DMS79 (cell line): ENCODE results near the gene TMPRSS15.

Experiments
- DNase-seq: peaks from one replicate; lab custom pipeline; 2025; lab: John Stamatoyannopoulos, UW

TMPRSS15 gene

DNA sequence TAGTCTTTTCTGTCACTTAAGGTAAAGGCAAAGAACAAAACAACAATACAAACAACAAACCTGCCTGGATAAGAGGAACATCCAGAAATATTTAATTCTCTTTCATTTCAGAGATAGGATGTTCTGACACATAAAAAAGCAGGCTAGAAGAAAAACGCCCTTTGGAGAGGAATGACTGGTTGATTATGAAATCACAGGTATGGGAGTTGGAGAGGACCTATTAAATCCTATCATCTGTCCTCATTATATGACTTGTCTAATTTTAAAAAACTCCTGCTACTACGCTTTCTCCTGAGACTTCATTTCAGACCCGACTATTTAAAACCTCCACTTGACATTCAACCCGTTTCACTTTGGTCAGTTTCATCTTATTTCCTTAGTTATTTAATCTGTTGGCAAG, 54.1 kb downstream of the TMPRSS15 start:
- no peak for DNase-seq

DNA sequence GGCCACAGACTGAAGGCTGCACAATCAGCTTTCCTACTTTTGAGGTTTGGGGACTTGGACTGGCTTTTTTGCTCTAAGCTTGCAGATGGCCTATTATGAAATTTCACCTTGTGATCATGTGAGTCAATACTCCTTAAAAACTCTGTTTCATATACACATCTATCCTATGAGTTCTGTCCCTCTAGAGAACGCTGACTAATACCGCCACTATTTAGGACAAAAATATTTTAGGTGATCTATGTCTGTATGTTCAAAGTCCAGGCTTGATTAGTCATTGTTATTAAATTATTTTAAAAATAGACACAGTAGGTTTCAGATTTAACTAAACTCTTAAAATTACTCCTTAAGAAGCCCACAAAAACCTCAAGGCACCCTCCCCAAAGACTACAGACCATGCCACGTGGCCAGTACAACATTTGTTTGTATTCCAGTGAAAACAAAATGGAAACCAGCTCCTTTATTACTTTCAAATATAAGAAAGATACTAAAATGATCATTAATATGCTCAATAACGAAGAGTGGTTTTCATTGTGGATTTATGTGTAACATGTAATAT, 63.1 kb downstream of the TMPRSS15 start:
- DNase-seq, result no peak

DNA sequence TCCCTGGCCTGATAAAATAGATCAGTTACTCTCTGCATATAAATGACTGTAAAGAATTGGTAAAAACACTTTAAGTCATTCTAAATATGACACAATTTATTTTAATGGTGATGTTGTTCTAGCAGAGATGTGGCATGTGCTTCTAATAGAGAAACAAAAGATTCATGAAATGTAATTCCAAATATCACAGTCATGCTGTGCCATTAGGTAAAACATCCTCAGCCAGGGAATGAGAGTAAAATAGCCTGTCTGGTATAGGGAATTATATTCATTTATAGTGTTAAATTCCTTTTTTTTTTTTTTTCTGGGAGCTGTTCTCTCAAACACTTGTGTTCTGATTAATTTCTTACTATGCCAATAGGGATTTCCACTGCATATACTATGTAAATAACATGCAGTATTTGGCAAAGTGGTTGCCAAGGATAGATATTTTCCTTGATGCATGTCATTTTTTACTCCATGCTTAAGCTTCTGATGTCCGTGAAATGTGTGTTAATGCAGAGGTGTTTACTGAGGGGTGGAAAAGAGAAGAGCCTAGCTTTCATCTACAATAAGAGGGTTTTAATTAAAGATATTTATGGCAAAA, 67.8 kb downstream of the TMPRSS15 start:
- no peak for DNase-seq

DNA sequence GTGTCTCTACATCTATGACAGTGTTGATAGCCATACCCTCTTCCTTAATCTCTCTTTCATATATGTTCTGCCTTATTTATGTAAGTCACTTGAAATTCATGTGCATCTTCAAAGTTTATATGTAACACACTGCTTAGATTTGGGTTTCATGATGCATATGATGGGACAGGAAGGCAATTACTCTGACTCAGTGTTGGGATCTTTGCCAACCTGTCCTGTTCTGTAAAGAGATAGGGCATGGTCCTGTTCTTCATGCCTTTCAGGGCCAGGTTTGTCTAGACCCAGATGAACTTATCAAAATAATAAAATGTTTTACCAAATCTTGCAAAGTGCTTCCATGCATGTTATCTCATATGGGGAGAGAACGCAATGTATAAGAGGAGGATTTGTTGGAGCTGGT, 69.5 kb downstream of the TMPRSS15 start:
- DNase-seq, result no peak

DNA sequence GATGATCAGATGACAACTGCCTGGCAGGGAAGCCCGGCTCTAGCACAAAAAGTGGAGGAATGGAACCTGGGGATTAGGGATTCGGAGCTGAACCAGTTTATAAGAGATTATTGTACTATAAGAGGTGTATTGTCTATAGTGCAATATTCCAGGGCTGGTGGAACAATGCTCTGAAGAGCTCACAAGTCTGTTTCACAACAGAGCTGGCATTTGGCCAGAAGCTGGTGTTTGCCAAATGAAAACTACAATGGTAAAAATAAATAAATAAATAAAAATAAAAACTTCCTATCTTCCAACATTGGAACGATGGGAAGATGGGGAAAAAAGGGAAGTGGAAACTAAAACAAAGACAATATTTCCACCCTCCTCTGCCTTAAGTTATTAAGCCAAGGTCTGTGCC, 85.4 kb downstream of the TMPRSS15 start:
- DNase-seq, result no peak

DNA sequence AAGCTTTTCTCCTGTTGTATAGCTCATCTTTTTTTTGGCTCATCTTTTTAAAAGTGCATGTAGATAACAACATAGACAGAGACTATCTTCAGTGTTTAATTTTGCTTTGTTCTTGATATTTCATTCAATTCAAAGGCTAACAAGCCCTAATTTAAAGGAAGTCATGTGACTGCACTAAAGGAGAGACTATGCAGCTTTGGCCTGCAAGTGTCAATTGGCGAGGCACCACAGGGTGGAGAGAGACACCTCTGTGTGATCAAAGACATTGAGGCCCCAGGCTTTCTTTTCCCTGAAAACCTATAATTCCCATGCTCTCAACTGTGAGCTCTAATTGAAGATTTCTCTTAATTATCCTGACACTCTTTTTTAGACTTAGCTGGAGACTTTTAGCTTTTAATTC, 105.4 kb downstream of the TMPRSS15 start:
- DNase-seq, result no peak

DNA sequence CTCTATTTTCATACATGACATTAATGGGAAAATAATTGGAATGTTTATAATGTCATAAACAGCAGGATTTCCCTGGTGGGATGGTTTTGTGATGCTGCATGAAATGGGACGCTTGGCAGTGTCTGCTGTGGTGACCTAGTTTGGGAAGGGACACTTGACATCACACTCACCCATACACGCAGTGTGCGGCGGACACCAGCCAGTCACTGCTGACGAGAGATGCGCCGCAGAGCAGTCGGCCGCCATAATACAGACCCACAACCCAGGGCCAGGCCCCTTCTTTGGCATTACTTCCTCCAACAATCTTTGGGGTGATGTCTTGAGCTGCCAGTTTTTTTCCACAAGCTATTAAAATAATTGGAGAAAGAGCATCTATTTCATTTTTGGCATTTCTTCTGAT, 109.5 kb downstream of the TMPRSS15 start:
- DNase-seq, result no peak

DNA sequence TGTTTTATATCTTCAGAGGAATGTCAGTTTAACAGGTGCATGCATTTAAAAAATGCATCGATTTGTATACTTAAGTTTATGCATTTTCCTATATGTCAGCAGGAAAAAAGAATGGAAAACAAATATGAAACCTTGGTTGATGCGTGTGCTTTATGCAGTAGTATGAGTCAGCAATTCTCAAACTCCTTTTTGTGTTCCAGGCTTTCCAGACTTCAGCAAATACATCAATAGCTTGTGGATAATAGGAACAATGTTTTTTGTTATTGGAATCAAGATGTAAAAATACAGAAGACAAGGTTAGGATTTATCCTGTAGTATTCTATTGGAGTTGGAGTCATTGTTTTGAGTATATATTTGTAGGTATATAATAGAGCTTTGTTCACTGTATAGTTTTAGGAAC, 113.7 kb downstream of the TMPRSS15 start:
- no peak for DNase-seq

DNA sequence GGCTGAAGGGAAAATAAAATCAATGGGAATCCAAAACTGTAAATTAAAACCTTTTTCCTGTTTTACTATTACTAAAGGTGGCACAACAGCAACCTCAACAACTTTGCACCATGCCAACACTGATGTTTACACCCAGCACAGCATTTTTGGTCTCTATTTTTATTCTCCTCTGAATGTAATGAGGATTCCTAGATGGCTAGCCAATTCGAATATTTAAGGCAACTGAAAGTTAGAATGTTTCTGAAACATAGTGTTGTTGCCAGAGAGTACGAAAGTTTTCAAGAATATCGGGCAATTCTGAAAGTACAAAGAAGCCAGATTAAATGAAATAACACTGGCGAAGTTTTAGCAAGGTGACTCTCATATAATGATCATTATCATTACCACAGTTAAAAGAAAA, 118.2 kb downstream of the TMPRSS15 start:
- no peak for DNase-seq

DNA sequence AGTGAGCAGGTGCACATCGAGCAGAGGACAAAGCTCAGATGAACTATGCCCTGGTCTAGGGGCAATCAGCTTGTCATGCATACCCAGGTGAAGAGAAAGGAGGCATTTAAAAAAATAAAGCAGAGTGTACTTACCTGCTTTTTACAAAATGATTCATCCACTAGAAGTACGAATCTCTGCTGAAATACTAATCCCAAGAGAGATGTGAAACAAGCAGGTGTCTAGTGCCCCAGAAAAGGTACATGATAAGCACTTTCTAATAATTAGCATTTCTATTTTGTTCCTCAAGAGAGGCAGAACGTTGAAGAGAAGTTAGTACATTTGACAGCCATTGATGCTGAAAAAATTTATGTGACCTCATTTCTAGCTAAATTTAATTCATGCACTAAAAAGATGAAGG, 127.8 kb downstream of the TMPRSS15 start:
- peak; percentile 87 for DNase-seq

DNA sequence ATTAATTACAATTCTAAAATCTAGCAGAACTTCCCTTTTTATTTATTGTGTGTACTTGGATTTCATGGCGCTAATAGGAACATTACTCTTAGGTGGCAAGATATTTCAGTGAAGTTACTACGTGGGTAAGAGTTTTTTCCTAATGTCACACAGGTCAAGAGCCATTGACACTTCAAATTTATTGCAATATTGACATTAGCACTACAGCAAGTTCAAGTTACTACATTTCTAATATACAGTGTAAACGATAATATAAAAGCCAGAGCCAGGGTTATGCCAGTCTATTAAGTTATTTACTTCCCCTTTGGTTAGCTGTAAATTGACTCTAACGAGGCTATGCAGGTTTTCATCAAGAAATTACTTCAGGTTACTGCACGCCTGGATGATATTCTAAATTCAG, 129.2 kb downstream of the TMPRSS15 start:
- DNase-seq, result peak; percentile 26

DNA sequence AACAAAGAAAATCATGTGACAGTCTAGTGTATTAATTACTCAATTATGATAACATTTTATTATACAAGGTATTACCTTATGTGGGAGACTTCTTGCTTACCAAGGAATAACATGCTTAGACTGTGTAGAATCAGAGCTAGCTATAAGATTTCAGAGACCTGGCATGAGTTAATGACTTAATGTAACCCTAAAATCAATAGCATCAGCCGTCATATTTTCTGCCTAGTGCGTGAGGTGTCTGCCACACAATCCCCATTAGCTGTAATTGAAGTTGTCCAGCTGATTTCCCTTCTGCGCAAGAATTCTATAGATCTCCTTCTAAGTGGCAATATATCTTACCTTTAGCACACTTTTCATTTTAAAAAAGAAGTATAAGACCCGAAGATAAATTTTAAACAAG, 130.2 kb downstream of the TMPRSS15 start:
- DNase-seq, result no peak

DNA sequence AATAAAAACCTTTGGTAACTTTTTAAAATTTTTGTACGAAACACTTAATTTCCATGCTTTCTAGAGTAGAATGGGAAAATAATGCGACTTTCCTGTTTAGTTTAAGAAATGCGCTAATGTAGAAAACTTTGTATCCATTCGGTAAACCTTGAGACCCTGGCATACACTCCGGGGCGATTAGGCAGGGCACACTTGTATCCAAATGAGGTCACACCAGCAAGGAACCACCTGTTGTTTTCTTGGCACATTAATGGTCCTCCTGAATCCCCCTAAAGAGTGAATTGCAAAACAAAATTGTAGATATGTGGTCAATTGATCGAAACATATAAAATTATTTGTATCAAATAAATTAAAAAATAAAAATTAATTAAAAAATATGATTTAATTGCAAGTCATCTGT, 133.7 kb downstream of the TMPRSS15 start:
- DNase-seq, result no peak

DNA sequence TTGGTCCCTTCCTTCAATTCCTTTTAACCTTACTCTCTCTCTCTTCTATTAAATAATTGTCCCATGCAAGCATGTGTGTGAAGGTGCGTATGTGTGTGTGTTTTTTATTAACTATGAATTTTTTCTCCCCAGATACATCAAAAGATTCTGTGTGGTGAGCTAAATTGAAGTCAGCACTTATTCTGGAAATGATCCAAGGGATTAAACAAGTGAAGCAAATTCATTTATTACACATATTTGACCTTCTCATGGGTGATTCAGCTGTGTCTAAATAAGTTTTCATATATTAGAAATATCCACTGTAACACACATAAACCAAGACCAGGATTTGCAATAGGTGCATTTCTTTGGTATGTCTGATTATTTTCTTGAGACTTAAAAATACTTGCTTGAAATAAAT, 134.7 kb downstream of the TMPRSS15 start:
- DNase-seq, result no peak

DNA sequence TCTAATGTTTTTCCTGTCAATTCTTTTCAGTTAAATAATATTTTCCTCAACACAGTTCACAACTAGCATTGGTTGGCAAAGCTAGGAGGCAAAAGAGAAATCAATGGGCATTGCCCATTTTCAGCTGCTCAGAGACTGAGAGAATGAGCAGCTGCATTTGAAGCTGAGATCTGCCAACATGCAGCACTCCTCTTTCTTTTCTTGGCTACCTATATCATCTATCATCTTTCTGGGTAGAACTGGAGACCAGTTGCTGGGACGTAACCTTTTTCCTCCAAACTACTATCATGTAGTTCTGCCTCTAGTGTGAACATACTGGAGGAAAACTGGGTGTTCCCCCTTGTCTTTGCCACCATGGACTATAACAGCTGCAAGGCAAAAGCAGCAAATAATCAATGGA, 136.1 kb downstream of the TMPRSS15 start:
- DNase-seq, result no peak

DNA sequence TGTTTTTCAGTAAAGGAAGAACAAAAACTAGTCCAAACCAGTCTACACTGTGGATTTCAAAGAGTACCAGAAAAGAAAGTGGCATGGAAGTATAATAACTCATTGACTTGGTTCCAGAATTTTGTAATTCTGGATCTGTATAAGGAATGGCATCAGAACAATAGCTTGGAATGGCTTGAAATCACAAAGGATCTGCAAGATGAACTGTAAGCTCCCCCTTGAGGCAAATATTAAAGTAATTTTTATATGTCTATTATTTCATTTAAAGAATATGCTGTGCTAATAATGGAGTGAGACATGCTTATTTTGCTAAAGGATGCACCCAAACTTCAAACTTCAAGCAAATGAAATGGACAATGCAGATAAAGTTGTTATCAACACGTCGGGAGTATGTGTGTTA, 137.6 kb downstream of the TMPRSS15 start:
- DNase-seq, result no peak

DNA sequence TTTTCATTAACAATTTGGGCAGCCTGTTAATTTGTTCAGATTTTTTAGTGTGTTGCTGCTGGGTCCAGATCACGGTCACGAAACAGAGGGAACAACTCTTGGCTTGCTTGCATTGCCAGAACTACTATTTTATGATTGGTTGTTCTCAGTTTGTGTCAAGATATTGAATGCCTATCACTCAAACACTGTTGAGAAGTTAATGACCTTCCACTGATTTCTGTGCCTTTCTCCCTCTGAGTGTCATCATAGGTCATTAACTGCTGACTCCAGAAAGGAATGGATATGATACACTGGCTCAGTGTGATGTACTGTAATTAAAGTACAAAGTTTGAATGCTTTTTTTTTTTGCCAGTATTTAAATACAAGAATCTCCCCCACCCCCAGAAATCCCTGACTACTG, 149.8 kb downstream of the TMPRSS15 start:
- no peak for DNase-seq

DNA sequence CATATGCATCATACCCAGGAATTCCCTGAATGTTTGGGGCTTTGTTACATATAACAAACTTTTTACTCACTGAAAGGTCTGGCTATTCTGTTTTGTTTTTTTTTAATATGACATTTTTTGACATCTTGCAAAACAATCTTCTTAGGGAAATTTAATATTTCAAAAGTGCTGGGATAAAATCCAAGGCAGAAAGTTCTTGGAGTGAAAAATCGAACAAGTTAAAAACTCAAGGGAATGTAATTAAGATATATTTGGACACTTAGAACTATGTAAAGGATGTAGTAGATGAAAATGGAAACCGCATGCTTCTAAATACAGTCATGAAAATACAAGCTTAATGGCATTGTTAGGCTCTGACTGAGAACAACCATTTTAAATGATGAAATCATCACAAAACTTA, 150.4 kb downstream of the TMPRSS15 start:
- no peak for DNase-seq

DNA sequence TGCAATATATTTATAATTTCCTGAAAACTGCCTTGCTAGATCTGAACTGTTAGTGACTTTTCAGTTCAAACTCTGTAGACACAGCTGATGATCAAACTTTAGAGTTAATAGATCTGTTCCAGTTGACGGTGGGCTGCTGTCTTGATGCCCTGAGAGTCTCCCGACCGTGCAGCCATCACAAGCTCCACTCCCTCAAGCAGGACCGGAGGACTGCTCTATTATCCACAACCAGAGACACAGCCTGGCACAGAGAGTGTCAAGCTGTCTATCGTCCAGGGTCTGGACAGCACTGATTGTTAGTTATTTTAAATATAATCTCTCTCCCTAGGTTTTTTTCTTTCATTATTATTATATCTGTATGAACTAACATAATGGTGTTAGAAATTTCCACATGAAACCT, 150.9 kb downstream of the TMPRSS15 start:
- DNase-seq, result no peak

DNA sequence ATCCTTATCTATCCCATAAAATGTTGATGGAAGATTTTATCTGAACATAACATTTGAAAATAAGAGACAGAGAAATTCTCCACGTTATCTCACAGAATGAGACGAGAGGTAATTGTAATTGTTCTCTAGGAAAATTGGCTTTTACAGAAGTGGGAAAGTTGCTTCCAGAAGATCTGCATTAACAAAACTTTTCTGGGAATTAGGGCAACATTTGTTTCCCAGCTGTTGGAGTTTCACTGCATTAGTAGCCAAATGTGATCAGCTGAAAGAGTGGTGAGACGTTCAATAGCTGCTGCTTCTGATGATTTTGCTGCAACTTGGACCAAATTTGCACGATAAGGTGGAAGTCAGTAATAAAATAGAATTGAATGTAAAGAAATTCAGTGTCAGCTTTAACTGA, 151.3 kb downstream of the TMPRSS15 start:
- no peak for DNase-seq

DNA sequence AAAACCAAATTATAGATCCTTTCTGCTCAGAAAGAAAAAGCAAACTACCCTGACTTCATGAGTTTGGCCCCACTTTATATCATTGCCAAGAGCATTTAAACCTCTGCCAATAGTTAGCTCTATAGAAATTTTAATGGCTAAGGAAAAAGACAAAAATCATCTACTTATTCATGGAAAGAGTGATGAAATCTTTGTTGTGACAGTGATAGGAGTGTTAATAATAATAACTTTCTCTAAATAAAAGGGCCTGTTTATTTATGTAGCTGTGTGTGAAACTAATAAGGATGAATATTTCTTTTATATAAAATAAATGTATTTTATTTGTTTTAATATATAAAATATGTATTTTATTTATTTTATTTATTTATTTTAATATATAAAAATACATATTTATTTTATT, 152.5 kb downstream of the TMPRSS15 start:
- no peak for DNase-seq

DNA sequence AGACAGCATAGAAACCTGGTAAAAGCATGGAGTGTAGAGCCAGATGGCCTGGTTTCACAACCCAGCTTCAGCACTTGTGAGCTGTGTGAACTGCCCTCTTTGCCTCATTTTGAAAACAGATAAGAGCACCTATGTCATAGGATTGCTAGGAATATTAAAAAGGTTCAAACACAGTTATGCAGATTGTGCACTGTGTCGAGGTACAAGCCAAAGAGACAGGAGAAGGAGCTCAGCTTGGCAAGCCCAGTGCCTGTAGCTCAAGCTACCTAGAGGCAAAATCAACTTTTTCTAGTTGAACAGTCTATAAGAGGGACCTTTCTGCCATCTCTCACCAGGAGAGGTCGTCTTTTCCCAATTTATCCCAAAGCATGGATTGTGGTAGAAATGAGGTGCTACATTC, 153.9 kb downstream of the TMPRSS15 start:
- DNase-seq, result no peak

DNA sequence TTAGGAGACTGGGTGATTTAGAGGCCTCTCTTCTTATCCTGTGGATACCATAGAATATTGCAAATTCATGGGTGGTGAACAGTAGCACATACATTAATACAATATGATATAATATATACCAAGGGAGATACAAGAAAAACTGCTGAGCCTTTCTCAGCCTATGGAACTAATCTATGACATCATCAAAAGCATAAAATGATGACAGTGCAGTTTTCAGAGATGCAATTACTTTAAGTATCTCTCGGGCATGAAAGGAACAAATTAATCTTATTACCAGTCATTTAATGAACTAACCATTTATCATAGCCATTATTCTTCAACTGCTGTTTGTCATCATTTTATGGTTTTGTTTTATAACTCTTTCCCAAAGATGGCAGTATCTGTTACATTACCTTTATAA, 155.4 kb downstream of the TMPRSS15 start:
- no peak for DNase-seq

DNA sequence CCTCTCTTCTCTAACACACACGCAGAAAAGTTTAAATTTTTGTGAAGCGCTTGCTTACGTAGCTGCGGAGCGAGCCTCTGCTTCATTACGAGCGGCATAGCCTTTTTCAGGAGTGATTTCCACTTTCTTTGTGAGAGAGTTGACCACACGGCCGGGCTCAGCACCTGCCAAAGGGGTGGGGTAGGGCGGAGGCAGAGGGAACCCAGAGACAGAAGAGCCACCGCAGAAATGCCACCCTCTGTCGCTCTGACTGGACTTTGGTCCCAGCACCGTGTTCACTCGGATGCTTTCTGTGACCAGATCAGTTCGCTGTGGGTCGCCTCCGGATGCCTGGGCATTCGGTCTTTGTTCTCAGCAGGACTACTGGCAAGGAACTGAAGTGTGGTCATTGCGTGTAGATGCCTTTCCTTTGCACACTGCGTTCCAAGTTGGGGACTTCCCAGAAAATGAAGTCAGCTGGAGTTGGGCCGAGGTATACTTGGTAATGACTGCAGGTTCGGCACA, 158.1 kb downstream of the TMPRSS15 start:
- peak; percentile 6 for DNase-seq
